Stimulated activated CD8-positive, alpha-beta memory T cell treated with anti-CD3 and anti-CD28 coated beads, Interleukin-12 subunit alpha, Interleukin-12 subunit beta, amount 100 ng/mL, for 4 hours (primary cell): ENCODE data around the gene SLC43A3.

Experiments
- DNase-seq: peaks from one replicate; pipeline ENCODE4 v3.0.0-alpha.2; 2020; ENCODE audit warnings: low read depth

SLC43A3 gene

GRCh38 chr11:57426929-57427726 is at the start of gene SLC43A3:
SLC43A3 (minus strand) TSS chr11:57427121; CDS start chr11:57426172, 949 bp downstream.
- peak; percentile 66 for DNase-seq

GRCh38 chr11:57476047-57476756 is 49.3 kb upstream of the SLC43A3 start:
- peak; percentile 33 for DNase-seq

GRCh38 chr11:57475671-57476046 is 48.7 kb upstream of the SLC43A3 start:
- no peak for DNase-seq

GRCh38 chr11:57475191-57475590 is 48.3 kb upstream of the SLC43A3 start:
- no peak for DNase-seq

- DNase-seq, result no peak
Observed at GRCh38 chr11:57474803-57475115, 47.8 kb upstream of the SLC43A3 start.

GRCh38 chr11:57474017-57474802 is 47.3 kb upstream of the SLC43A3 start:
- no peak for DNase-seq

- no peak for DNase-seq
Observed at GRCh38 chr11:57473285-57473841, 46.4 kb upstream of the SLC43A3 start.

- DNase-seq, result no peak
Observed at GRCh38 chr11:57471496-57471895, 44.6 kb upstream of the SLC43A3 start.

GRCh38 chr11:57469268-57469667 is 42.3 kb upstream of the SLC43A3 start:
- no peak for DNase-seq

- no peak for DNase-seq
Observed at GRCh38 chr11:57468276-57468675, 41.4 kb upstream of the SLC43A3 start.

GRCh38 chr11:57467508-57468157 is 40.7 kb upstream of the SLC43A3 start:
- DNase-seq, result no peak

- no peak for DNase-seq
Observed at GRCh38 chr11:57466680-57467079, 39.8 kb upstream of the SLC43A3 start.

- DNase-seq, result no peak
Observed at GRCh38 chr11:57464539-57465181, 37.7 kb upstream of the SLC43A3 start.

- no peak for DNase-seq
Observed at GRCh38 chr11:57463671-57464538, 37.0 kb upstream of the SLC43A3 start.

GRCh38 chr11:57462597-57462996 is 35.7 kb upstream of the SLC43A3 start:
- no peak for DNase-seq

- DNase-seq, result no peak
Observed at GRCh38 chr11:57461841-57462489, 35.0 kb upstream of the SLC43A3 start.

- no peak for DNase-seq
Observed at GRCh38 chr11:57460758-57461749, 34.1 kb upstream of the SLC43A3 start.

- no peak for DNase-seq
Observed at GRCh38 chr11:57460022-57460757, 33.3 kb upstream of the SLC43A3 start, which contains the start of gene RTN4RL2. RTN4RL2 (plus strand) TSS chr11:57460528; CDS start chr11:57460866, 338 bp downstream.
